Activated effector memory CD4-positive, alpha-beta T cell treated with anti-CD3 and anti-CD28 coated beads, Interleukin-2, amount 50 U/mL, for 16 hours (primary cell): ENCODE measurements around the gene DAB2IP.

ENCODE experiments used
- DNase-seq: peaks from one replicate; pipeline ENCODE4 v3.0.0-alpha.2; 2020

DAB2IP gene

DNA sequence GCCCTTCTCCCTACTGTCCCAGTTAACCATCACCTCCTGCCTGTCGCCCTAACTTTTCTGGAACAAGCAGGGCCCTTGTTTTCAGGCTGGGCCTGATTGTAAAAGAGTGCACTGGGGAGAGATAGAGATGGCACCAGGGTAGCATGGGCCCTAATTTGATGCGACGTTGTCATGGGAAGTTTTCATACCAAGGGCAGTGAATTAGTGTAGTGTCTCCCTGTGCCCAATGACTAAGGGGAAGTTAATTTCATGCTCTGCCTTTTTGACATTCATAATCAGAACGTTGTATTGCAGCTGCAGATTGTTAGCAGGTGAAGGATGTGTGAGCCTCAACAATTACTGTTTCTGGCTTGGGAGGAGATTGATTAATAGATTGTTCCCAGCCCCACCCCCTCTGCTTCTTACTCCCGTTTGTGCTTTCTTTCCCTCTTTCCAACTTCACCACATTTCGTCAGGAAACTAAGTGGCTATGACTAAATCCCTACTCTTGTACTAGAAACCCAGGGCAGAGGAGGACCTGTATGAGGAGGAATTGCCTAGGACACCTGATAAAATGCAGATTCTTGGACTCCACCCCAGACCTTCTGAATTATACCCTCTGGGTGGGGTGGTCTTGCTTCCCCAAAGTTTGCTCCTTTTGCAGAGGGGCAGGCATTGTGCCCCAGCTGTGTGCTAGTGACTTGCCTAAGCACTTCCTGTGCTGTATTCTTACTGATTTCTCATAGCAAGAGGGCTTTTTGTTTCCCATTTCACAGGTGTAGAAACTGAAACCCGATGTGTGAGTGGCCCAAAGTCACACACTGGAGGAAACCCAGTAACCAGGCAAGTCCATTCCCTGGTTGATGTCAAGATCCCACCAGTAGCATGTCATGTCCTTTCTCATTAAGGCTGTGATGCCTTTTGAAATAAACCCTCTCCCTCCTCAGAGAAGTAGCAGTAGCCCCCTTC, 56.3 kb downstream of the DAB2IP start:
- no peak for DNase-seq

DNA sequence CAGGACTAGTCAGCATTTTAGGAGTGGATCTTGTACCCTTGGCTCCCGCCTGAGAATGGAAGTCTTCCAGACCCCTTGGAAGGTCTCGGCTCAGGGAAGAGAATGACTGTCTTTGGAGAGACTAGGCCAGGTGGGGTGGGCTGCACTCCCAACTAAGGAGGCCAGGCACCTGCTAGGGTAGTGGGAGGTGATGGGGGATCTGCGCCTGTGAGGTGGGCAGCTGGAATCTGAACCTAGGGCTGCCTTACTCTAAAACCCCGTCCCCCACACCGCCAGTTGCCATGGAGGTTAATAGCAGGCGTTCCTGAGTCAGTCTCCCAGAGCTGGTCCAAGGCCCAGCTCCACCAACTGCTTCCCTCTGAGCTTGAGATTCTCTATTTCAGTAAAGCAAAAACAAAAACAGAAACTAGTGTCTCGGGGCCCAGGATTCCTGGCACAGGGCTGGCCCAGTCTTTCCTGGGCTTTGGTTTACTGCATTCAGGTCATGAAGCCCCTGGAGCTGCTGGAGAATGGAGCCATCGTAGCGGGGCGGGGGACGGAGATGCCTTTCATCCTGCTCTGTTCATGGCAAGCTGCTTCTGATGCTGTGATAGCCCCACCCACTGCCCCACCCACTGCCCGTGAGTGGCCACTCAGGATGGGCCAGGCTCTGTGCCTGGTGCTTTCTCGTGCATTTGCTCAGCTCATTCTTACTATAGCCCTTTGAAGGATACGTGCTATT, 57.5 kb downstream of the DAB2IP start:
- no peak for DNase-seq

DNA sequence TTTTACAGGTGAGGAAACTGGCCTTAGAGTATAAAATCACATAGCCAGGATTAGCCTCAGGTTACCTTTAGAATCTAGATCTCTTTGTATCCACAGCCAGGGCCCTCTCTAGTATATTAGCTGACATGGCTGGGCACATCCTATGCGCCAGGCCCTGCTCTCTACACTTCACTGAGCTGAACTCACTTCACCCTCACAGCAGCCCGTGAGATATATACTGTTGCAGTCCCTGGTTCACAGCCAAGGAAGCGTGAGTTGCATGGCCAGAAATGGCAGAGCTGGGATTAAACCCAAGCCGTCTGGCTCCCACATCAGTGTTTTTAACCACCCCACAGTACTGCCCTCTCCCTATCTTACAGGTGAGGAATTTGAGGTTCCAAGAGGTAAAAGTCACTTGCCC, 58.4 kb downstream of the DAB2IP start:
- no peak for DNase-seq

DNA sequence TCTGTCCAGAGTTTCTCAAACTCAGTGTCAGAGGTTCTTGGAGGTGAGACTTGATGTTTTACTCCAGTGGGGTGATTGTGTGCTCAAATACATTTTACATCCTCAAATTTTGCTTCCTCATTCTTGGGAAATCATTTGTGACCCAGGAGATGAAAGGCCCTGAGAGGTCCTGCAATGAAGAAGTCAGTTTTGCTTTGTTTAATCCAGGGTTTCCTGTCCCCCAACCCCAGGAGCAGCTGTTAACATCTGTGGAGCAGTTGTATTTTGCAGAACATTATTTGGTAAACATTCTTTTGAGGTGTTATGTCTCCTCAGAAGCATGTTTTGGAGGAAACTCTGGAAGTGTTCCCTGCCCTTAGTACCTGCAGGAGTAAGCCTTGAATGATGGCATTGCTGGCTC, 59.8 kb downstream of the DAB2IP start:
- no peak for DNase-seq

DNA sequence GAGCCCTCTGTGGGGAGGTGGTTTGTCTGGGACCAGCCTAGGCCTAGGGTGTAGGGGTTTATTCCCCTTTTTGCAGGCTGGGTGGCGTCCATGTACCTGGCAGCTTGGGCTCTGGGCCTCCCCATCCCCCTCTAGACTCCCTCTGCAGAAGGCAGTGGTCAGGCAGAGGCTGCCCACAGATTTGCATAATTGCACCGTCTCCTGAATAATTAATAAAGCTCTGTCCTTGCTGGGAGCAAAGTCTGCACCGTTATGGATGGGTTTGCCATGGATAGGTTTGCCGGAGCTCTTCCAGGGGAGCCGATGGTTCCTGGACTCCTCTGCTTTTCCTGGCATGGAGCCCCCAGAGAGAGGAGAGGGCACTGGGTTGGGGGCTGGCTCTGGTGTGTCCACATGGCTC, 60.4 kb downstream of the DAB2IP start:
- DNase-seq = no peak

DNA sequence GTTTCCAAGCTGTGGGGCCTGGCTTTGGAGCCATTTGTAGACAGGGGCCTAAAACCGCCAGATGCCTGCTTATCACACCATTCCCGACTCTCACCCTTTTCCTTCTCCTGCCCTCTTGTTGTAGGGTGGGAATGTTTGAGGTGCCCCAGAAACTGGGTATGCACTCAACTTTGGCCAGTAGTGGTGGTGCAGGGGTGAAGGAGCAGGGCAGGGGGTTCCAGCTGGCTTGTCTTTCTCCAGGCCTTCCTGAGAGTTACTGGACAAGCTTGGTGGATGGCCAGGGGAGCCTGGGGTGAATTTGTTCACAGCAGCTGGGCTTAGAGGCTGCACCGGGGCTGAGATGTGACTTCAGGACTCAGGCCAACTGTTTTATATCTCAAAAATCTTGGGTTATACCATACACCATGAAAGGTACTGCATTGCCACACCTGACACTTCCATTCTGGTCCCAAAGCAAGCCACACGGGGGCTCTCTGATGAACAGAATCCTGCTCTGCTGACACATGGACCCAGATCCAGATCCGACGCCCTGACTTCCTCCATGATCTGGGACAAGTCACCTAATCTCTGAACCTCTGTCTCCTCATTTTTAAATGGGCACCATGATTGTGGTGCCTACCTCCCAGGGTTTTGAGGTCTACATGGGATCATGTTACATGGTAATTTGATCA, 62.1 kb downstream of the DAB2IP start:
- no peak for DNase-seq

DNA sequence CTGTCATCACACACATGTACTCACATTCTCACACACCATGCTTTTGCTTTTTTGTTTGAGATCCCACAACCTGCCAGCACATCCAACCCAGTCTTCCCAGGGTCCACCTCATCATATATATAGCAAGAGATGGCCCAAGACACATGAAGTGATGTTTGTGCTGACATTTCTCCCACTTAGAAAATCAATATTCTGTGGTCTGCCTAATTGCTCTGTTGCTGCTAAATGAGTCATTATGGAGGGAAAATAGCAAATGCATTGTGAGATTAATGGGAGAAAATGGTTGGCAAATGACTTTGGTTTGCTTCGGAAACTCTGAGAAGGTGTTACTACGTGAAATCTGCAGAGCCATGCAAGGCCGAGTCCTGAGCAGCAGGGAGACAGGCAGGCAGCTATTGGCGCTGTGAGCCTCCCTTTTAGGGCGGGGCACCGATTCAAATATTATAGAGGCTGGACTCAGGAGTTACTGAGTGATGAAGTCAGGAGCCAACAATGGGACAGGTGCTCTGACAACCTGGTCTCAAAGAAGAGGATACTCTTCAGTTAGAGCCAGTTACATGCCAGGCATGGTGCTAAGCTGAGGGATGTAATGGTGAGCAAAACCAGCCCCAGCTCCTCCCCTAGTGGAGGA, 62.8 kb downstream of the DAB2IP start:
- no peak for DNase-seq

DNA sequence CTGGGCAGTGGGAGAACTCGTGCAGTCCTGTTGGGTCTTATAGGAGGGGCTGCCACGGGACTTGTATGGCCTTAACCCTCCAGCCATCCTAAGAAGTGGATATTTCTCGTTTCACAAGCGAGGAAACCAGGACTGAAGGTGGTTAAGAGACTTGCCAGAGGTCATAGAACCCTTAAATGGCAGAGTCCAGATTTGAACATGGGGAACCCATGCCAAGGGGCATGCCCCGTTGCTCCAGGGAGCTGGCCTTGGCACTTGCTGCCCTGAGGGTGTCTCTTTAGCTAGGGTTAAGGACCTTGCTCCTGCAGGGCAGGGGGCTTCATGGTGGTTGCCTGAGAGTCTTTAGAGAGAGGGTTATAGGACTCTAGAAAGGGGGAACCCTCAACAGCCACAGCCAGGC, 63.4 kb downstream of the DAB2IP start:
- no peak for DNase-seq

DNA sequence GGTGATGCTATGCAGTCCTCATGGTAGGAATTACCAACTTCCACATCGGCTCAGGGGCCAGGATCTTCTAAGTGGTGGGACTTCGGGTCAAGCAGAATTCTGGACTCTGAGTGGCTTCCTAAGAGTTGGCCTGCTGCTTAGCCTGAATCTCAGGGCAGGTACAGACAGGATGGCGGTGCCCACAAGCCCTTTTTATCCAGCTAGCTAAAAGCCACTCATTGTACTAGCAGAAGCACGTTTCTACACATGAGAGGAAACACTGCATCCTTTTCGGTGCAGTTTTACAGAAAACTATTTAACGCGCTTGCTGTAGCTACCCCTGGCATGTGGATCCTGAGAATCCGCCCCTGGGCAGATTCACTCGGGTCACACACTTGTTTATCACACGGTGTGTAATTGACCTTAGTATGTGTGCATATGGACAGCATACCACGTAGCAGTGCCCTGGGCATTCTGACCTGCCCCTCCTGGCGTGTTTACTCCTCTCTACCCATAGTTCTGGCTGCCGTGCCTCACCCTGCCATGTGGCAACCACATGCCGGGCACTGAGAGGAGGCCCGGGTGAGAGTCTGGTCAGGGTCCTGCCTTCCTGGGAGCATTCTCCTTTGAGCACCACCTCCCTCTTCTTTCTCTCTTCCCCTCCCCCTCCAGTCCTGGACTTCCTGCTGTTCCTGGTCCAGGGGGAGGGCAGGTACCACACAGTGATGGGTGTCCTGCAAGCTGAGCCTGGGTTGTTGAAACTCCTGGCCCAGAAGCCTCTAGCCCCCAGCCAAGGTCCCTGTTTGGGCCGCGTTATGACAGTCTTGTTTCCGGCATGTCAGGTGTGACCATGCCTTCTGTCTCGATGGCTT, 65.9 kb downstream of the DAB2IP start:
- no peak for DNase-seq

DNA sequence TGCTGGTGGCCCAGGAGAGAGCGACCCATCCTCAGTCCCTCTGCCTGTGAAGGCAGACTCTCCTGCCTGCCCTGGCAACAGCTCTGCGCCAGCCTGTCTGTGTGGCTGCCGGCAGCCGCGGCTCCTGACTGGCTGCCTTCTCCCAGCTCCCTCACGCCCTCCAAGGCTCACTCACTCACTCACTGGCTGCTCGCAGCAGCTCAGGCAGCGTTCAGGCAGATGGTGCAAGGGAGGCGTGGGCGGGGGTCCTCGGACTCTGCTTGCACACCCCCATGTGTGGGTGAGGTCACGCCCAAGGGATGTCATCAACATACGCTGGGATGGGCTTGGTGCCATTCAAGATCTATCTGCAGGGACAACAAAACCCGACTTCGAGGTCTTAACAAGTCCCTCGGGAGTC, 66.7 kb downstream of the DAB2IP start:
- DNase-seq = no peak

DNA sequence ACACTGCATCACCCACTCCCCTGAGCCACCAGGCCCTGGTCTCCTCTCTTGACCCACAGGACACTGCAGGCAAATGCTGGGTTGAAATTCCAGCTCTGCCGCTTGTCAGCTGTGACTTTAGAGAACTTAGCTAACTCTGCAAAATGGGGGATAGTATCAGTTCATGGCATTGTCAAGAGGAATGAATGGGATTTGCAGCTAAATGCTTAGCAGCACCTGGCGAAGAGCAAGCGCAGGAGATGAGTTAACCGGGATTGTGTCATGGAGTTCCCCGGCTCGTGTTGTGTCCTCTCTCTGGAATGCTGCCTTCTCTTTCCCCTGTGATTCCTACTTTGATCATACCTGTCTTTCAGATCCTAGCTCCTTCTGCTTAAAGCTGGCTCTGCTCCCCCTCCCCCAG, 67.1 kb downstream of the DAB2IP start:
- DNase-seq = no peak

DNA sequence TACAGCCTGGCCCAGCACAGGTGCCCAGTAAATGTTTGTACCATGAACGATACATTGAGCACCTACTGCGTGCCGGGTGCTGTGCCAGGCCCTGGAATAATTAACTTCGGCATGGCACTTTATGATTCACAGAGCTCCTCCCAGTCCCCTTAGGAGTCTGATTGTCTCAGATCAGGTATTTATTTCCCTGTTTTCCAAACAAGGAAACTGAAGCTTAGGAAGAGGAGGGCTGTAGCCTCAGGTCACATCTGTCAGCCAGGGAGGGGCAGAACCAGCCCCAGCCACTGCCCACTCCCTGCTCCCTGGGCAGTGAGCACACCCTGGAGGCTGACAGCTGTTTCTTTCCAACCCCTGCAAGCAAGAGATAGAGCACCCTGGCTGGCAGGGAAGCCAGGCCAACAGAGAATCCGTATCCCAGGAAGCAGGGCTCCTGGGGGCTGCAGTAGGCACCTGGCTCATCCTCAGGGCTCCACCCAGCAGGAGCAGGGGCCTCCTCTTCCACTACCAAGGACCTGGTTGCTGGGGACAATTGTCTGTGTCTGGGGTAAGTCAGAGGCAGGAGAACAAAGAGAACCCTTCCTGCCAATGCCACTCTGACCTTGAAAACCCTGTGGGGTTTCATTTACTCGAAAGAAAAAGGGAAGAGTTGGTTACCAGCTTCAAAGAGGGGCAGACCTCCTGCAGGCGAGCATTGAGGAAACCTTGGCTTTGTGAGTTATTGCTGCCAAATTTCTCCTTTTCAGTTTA, 69.0 kb downstream of the DAB2IP start:
- DNase-seq = no peak

DNA sequence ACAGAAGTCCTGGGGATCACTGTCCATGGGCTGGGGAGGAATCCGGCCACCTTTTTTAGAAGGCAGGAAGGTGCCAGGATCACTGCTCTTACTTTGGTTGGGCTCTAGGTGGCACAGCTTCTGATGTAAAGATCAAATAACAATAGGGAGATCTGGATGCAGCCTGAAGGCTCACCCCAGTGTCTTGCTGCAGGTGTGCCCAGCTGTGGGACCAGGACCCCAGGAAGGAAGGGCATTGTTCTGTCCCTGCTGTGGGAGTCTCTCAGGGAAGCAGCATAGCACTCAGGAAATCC, 69.6 kb downstream of the DAB2IP start:
- DNase-seq = no peak

DNA sequence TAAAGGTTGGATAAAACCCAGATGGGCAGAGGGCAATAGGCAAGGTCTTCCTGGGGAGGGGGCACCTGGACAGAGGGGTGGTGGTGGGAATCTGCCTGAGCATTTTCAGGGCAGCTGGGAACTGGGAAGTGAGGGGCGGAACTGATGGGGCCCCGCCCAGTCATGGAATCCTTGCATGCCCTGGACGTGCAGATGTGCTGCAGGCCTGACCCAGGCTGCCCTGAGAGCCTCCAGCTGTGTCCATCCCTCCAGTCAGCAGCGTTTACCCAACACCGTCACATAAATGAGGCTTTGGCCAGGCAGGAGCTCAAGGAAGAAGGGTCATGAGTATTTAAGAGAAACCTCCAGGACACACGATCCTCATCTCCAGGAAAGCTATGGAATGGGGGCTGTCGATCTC, 70.3 kb downstream of the DAB2IP start:
- DNase-seq = no peak

DNA sequence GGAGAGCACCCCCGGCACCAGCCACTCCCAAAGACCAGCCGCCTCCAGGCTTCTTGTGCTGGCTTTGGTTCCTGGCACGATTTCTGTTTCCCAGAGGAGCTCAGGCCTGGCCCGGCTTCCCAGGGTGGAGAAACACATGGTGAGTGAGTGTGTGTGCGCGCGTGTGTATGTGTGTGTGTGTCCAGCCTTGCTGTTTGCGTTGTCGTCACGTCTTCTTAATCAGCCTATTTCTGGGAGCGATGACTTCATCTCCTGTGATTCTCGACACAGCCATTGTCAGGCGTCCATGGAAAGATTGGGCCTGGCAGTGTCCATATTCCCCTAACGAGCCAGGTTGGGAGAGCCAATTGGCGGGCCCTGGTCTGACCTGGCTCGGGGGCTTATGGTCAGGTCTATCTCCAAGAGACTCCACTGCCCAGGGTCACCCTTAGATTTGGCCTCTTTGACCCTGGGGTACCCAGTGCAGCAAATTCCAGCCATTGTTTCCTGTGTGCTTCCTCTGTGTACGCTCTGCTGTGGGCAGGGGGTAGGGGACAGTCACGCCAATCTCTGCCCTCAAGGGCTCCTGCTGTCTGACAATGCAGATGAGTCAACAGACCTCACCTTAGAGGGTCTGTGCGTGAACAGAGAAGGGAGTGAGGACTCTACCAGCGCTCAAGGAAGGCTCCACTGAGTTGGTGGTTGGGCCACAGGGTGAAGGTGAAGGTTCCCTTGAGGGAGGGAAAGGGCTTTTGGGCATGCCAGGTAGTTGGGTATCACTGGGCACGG, 73.8 kb downstream of the DAB2IP start:
- no peak for DNase-seq

DNA sequence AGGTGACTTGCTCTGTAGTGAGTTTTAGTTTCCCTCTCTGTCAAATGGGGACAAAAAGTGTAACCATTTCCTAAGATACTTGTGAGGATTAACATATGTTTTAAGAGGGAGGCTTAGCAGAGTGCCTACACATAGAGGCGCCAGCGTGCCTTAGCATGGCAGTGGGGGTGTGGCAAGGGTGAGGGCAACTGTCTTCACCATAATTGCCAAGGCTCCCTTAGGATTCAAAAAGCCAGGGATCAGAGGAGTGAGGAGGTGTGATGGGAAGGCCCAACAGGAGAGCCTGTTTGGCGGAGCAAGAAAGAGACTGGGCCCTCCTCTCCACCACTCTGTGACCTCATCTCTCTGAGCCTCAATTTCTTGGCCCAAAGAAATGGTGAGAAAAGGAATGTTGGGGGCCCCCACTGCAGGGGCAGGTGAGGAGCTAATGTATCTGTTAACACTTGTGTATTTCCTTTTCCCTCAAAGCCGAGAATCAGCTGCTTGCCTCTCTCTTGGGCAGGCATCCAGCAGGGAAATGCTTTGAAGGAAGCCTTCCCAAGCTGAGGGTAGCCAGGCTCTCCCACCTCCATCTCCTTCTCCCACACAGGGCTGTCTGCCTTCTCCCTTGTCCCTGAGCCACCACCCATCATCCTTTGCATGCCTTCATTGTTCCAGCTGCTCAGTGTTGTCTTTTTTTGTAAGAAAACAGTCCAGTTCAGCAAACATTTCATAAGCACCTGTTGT, 76.0 kb downstream of the DAB2IP start:
- DNase-seq = no peak

DNA sequence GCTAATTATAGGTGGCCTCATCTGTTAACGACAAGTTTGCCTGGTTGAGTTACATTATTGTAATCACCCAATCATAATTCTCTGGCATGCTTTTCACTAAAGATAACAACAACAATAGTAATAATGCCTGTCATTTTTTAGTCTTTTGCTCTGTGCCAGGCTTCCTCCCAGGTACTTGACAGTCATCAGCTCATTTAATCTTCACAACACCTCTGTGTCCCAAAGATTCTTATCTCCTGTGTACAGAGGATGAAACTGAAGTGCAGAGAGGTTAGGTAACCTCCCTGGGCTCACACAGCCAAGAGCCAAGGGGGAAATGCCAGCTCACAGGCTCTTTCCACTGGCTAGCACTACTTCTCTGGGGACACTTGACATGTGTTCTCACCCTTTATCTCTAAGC, 77.5 kb downstream of the DAB2IP start:
- no peak for DNase-seq

DNA sequence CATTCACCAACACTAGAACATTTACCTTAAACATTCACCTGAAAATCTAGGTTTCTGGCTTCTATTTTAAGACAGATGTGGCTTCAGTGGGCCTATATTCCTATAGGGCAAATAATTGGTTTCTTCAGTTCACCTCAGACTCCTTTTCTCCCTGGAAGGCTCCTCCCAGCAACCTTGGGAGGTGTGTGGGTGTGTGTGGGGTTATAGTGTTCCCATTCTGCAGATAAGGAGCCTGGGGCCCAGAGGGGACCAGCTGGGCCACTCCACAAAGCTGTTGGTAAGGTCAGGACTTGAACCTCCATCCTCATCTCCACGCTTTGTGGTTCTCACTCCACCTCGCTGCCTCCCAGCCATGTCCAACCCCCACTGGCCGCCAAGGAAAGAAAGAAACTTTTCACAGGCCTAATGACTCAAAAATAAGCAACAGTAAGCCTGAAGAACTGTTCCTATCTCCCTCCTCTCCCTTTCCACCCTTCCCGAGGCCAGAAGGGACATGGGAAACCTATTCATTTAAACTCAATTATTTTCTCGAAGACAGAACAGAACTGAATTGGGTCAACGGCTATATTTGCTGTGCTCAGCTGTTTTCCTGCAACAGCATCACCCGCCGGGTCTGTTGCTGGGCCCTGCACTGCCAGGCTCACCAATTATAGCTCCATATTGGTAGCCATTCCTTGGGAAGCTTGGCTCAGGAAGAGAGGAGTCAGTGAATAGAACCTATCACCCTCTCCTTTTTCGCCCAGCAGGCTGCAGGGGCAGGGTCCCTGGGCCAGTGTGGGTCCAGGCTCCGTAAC, 78.5 kb downstream of the DAB2IP start:
- no peak for DNase-seq

DNA sequence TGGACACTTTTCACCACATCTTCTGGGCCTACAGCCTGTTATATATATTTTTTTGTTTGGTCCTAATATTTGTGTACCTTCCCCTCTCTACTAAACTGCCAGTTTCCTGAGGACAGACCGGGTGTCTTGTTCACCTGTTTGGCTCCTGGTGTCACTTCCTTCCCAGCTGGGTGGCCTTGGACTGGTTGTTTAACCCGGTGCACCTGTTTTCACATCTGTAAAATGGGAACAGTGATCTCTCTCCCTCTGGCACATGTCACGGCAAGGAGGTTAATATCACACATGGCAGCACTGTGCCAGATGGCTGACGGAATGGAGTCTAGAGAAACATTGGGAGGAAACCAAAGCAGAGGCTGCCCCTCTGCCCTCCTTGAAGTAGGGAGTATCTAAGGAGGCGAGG, 79.7 kb downstream of the DAB2IP start:
- DNase-seq = no peak
